Neuronal stem cell (in vitro differentiated cells): ENCODE results near the gene PFKM.

Experiments used
- DNase-seq: peaks from one replicate; pipeline ENCODE4 v3.0.0-alpha.2; 2013; ENCODE audit warnings: low spot score
- H2AFZ ChIP-seq: one replicate; pipeline ENCODE4 v1.6.1; 2013; ENCODE audit warnings: mild to moderate bottlenecking, low read length, inconsistent platforms
- H2AK5ac ChIP-seq: 2 replicates; pipeline ENCODE4 v1.6.1; 2013; ENCODE audit warnings: low read depth, mild to moderate bottlenecking, inconsistent platforms, low read length, moderate library complexity, mixed read lengths
- H2BK120ac ChIP-seq: 2 replicates; pipeline ENCODE4 v1.6.1; 2013; ENCODE audit warnings: low read depth, mild to moderate bottlenecking, inconsistent platforms, low read length, moderate library complexity, mixed read lengths
- H2BK12ac ChIP-seq: one replicate; pipeline ENCODE4 v1.6.1; 2013; ENCODE audit warnings: low read length, inconsistent platforms
- H2BK15ac ChIP-seq: 2 replicates; pipeline ENCODE4 v1.6.1; 2013; ENCODE audit warnings: mild to moderate bottlenecking, low read length, inconsistent platforms, mixed read lengths
- H2BK5ac ChIP-seq: one replicate; pipeline ENCODE4 v1.6.1; 2013; ENCODE audit warnings: inconsistent platforms, mild to moderate bottlenecking, low read length, moderate library complexity
- H3K14ac ChIP-seq: one replicate; pipeline ENCODE4 v1.6.1; 2013; ENCODE audit warnings: low read length, inconsistent platforms
- H3K18ac ChIP-seq: 2 replicates; pipeline ENCODE4 v1.6.1; 2013; ENCODE audit warnings: low read length, inconsistent platforms
- H3K23ac ChIP-seq: 2 replicates; pipeline ENCODE4 v1.6.1; 2013; ENCODE audit warnings: low read depth, mild to moderate bottlenecking, mixed read lengths, low read length, inconsistent platforms; ENCODE audit not compliant: poor library complexity
- H3K27ac ChIP-seq: replicated peaks from 3 replicates; pipeline ENCODE4 v1.5.1; 2013; ENCODE audit warnings: low read length, inconsistent platforms
- H3K27me3 ChIP-seq, 3 experiments: 2 replicates each; pipeline ENCODE4 v1.6.1; 2013; ENCODE audit warnings: low read length in 3 of 3, mild to moderate bottlenecking in 2 of 3, inconsistent platforms in 1 of 3, low read depth in 1 of 3, mixed read lengths in 1 of 3, moderate library complexity in 1 of 3; ENCODE audit not compliant: control insufficient read depth in 3 of 3, insufficient read depth in 3 of 3
- H3K36me3 ChIP-seq, 2 donors: replicated peaks in 1 of 2; 2 replicates each; pipeline ENCODE4 v1.6.1; 2013; ENCODE audit warnings: low read length in 2 of 2; ENCODE audit not compliant: control insufficient read depth in 2 of 2, insufficient read depth in 2 of 2
- H3K4ac ChIP-seq: 2 replicates; pipeline ENCODE4 v1.6.1; 2013; ENCODE audit warnings: inconsistent platforms, mild to moderate bottlenecking, low read length, moderate library complexity
- H3K4me1 ChIP-seq, 2 donors: 1 replicate in 1 of 2; 2 replicates in 1 of 2; pipeline ENCODE4 v1.6.1; 2013; ENCODE audit warnings: low read length in 2 of 2, low read depth in 1 of 2; ENCODE audit not compliant: control insufficient read depth in 2 of 2, insufficient read depth in 1 of 2
- H3K4me2 ChIP-seq: one replicate; pipeline ENCODE4 v1.6.1; 2013; ENCODE audit warnings: mild to moderate bottlenecking, low read length, inconsistent platforms; ENCODE audit not compliant: insufficient read depth, poor library complexity, severe bottlenecking
- H3K4me3 ChIP-seq, 2 donors: 2 replicates each; pipeline ENCODE4 v1.5.1; 2013; ENCODE audit warnings: low read length in 2 of 2, mild to moderate bottlenecking in 2 of 2, inconsistent platforms in 1 of 2, moderate library complexity in 1 of 2
- H3K79me1 ChIP-seq: one replicate; pipeline ENCODE4 v1.6.1; 2013; ENCODE audit warnings: low read depth, mild to moderate bottlenecking, inconsistent platforms, low read length, moderate library complexity
- H3K9ac ChIP-seq: one replicate; pipeline ENCODE4 v1.6.1; 2013; ENCODE audit warnings: mild to moderate bottlenecking, low read depth, low read length, inconsistent platforms; ENCODE audit not compliant: poor library complexity
- H3K9me3 ChIP-seq, 2 donors: replicated peaks in 1 of 2; 2 replicates each; pipeline versions ENCODE3 to v1.6.1; 2013; ENCODE audit warnings: low read length in 2 of 2, mild to moderate bottlenecking in 2 of 2, inconsistent platforms in 1 of 2, low read depth in 1 of 2, mixed read lengths in 1 of 2, moderate library complexity in 1 of 2; ENCODE audit not compliant: control insufficient read depth in 2 of 2, insufficient read depth in 1 of 2
- H4K8ac ChIP-seq: one replicate; pipeline ENCODE4 v1.6.1; 2013; ENCODE audit warnings: low read depth, mild to moderate bottlenecking, inconsistent platforms, low read length, moderate library complexity
- H4K91ac ChIP-seq: one replicate; pipeline ENCODE4 v1.6.1; 2013; ENCODE audit warnings: low read length, low read depth, mild to moderate bottlenecking, inconsistent platforms; ENCODE audit not compliant: poor library complexity
- WGBS, 2 donors: extraction: QIAGEN DNeasy Blood & Tissue Kit; methylation state at CpG; one replicate each; pipeline ENCODE4 v1.1.7; 2013; ENCODE audit warnings: missing lambda C conversion rate in 2 of 2, mixed read lengths in 1 of 2; ENCODE audit not compliant: insufficient read length in 2 of 2, insufficient replicate concordance in 1 of 2; ENCODE audit errors: extremely low coverage in 2 of 2; 5-methylcytosine and 5-hydroxymethylcytosine counted together

PFKM gene

GRCh38 chr12:48157889-48158370 is 38.8 kb downstream of the PFKM start:
- Histone ChIP-seq H2BK120ac (no peak overlapping the region), H4K91ac (no peak overlapping the region), H3K9ac (no peak overlapping the region), H4K8ac (no peak overlapping the region), H2AFZ (peak overlapping the region; percentile 91), H3K9me3 (no peaks in the 10 kb centered on the region), H3K79me1 (peaks cover 3% of the 10 kb centered on the region), H3K36me3 (no peaks in the 10 kb centered on the region), H3K27ac (peak overlapping the region; percentile 36), H2BK12ac (no peak overlapping the region), H3K18ac (no peak overlapping the region), H3K4me1 (peaks cover 0 to 3% of the 10 kb centered on the region in 2 donors), H3K4me3 (peak overlapping the region in 1 of 2 donors; percentile 85), H3K4me2 (peak overlapping the region; percentile 22), H3K27me3 (peaks cover 0 to 7% (median 0%) of the 10 kb centered on the region in 3 experiments), H2AK5ac (no peak overlapping the region), H3K23ac (no peak overlapping the region), H3K4ac (no peak overlapping the region), H2BK5ac (no peak overlapping the region), H3K14ac (no peak overlapping the region), H2BK15ac (no peak overlapping the region)
- no peak for DNase-seq
- WGBS, 2 donors: no CpG with 5 or more reads among the region's 3 CpGs

- Histone ChIP-seq H3K4me1 (peaks cover 0 to 3% of the 10 kb centered on the region in 2 donors), H2BK120ac (no peak overlapping the region), H3K9ac (no peak overlapping the region), H3K27me3 (peaks cover 0 to 7% (median 0%) of the 10 kb centered on the region in 3 experiments), H4K8ac (no peak overlapping the region), H2BK5ac (no peak overlapping the region), H3K27ac (no peak overlapping the region), H2AK5ac (no peak overlapping the region), H3K36me3 (no peaks in the 10 kb centered on the region), H3K79me1 (peaks cover 3% of the 10 kb centered on the region), H3K4ac (no peak overlapping the region), H2BK12ac (no peak overlapping the region), H4K91ac (no peak overlapping the region), H3K18ac (no peak overlapping the region), H3K9me3 (no peaks in the 10 kb centered on the region), H2AFZ (no peak overlapping the region), H3K4me3 (no peak overlapping the region), H3K4me2 (no peak overlapping the region), H2BK15ac (no peak overlapping the region), H3K23ac (no peak overlapping the region), H3K14ac (no peak overlapping the region)
- DNase-seq: no peak
- no CpG with 5 or more reads among the region's 5 CpGs for WGBS, 2 donors
Measured at GRCh38 chr12:48160046-48160445, 40.9 kb downstream of the PFKM start.

- H4K91ac ChIP-seq: no peak overlapping the region
- no peak overlapping the region for H3K4me3 ChIP-seq
- H3K9ac ChIP-seq: no peak overlapping the region
- no peaks in the 10 kb centered on the region for H3K9me3 ChIP-seq
- no peak overlapping the region for H2BK12ac ChIP-seq
- peaks cover 3% of the 10 kb centered on the region for H3K79me1 ChIP-seq
- H3K23ac ChIP-seq: no peak overlapping the region
- H3K4me1 ChIP-seq: peaks cover 0 to 3% of the 10 kb centered on the region in 2 donors
- no peak overlapping the region for H3K4ac ChIP-seq
- no peak overlapping the region for H3K14ac ChIP-seq
- no peak overlapping the region for H2BK15ac ChIP-seq
- H2AFZ ChIP-seq: no peak overlapping the region
- no peak for DNase-seq
- no peak overlapping the region for H3K27ac ChIP-seq
- peaks cover 0 to 7% (median 0%) of the 10 kb centered on the region in 3 experiments for H3K27me3 ChIP-seq
- no CpG with 5 or more reads among the region's 2 CpGs for WGBS, 2 donors
- H2AK5ac ChIP-seq: no peak overlapping the region
- H2BK5ac ChIP-seq: no peak overlapping the region
- no peak overlapping the region for H3K4me2 ChIP-seq
- no peak overlapping the region for H2BK120ac ChIP-seq
- no peak overlapping the region for H3K18ac ChIP-seq
- no peak overlapping the region for H4K8ac ChIP-seq
- H3K36me3 ChIP-seq: no peaks in the 10 kb centered on the region
Measured at GRCh38 chr12:48160807-48161206, 41.6 kb downstream of the PFKM start.

GRCh38 chr12:48163150-48163747 is 44.1 kb downstream of the PFKM start:
- Histone ChIP-seq H2BK120ac (no peak overlapping the region), H3K4me3 (no peak overlapping the region), H3K27me3 (peaks cover 0 to 7% (median 0%) of the 10 kb centered on the region in 3 experiments), H2BK5ac (no peak overlapping the region), H2BK12ac (no peak overlapping the region), H4K91ac (no peak overlapping the region), H3K14ac (no peak overlapping the region), H3K79me1 (no peaks in the 10 kb centered on the region), H3K23ac (no peak overlapping the region), H2AFZ (no peak overlapping the region), H2BK15ac (no peak overlapping the region), H3K4me1 (no peaks in the 10 kb centered on the region), H3K4me2 (no peak overlapping the region), H3K9me3 (peaks cover 0 to 2% of the 10 kb centered on the region in 2 donors), H3K18ac (no peak overlapping the region), H3K27ac (no peak overlapping the region), H3K36me3 (no peaks in the 10 kb centered on the region), H4K8ac (no peak overlapping the region), H2AK5ac (no peak overlapping the region), H3K4ac (no peak overlapping the region), H3K9ac (no peak overlapping the region)
- WGBS, 2 donors: no CpG with 5 or more reads among the region's 5 CpGs
- DNase-seq: no peak
